Kidney (tissue), 14 donors: Measurements from ENCODE around the gene ESYT2. TPM values are rescaled to one million over a fixed set of nuclear protein-coding genes. Genes with fewer than 3 reads are reported as not detected.

Experiments
- DNase-seq, 5 donors: peaks; one replicate each; pipeline ENCODE4 v3.0.0-alpha.2; 2013 to 2020
- FAIRE-seq: peaks from 2 replicates; lab custom pipeline; 2012; peaks lifted over from hg19 to GRCh38; lab: Jason Lieb, UNC
- H3K27ac ChIP-seq, 2 donors: one replicate each; pipeline ENCODE4 v1.7.0; 2013; ENCODE audit warnings: low read depth in 2 of 2, low read length in 2 of 2, inconsistent platforms in 1 of 2
- H3K27me3 ChIP-seq: one replicate; pipeline ENCODE4 v1.7.1; 2013; ENCODE audit warnings: low read length, inconsistent platforms; ENCODE audit not compliant: control insufficient read depth, insufficient read depth
- H3K36me3 ChIP-seq, 3 donors: one replicate each; pipeline versions ENCODE4 v1.7.0 to v1.7.1; 2013; ENCODE audit warnings: low read length in 3 of 3, control low read depth in 1 of 3, inconsistent platforms in 1 of 3; ENCODE audit not compliant: insufficient read depth in 3 of 3, control insufficient read depth in 2 of 3
- H3K4me1 ChIP-seq, 3 donors: one replicate each; pipeline versions ENCODE4 v1.7.0 to v1.7.1; 2013; ENCODE audit warnings: low read length in 3 of 3, inconsistent platforms in 1 of 3, low read depth in 1 of 3; ENCODE audit not compliant: control insufficient read depth in 2 of 3, insufficient read depth in 2 of 3
- H3K4me3 ChIP-seq, 3 donors: one replicate each; pipeline versions ENCODE4 v1.7.0 to v1.8.1; 2013; ENCODE audit warnings: low read length in 3 of 3, control low read depth in 1 of 3, inconsistent platforms in 1 of 3
- H3K9ac ChIP-seq, 3 donors: one replicate each; pipeline versions ENCODE4 v1.7.0 to v1.7.1; 2013; ENCODE audit warnings: low read length in 3 of 3, control low read depth in 1 of 3, inconsistent platforms in 1 of 3
- H3K9me3 ChIP-seq, 3 donors: one replicate each; pipeline versions ENCODE4 v1.7.0 to v1.7.1; 2013; ENCODE audit warnings: low read length in 3 of 3, control low read depth in 1 of 3, inconsistent platforms in 1 of 3; ENCODE audit not compliant: control insufficient read depth in 2 of 3, insufficient read depth in 1 of 3
- intact Hi-C: fragments of 100-400 bp; cut with DNase I; formaldehyde crosslinking; loops from one replicate; pipeline ENCODE4 v1.11.1; 2022
- polyA plus RNA-seq: library from polyadenylated mRNA; stranded (reverse); fragments of 350-450 nt; fragmentation: Illumina TruSeq; extraction: RNeasy Lipid Tissue Mini Kit (QIAGEN cat#74804); gene quantifications from one replicate; pipeline ENCODE4 v1.2.3, GENCODE V29; 2014; ENCODE audit warnings: low read depth, low replicate concordance; ENCODE audit not compliant: insufficient read depth
- total RNA-seq: library from RNA; stranded (reverse); fragmentation: NEBNext Ultra II Directional; extraction: Animal tissue kit (Norgen Biotek cat#: 25700); gene quantifications from one replicate; pipeline ENCODE4 v1.2.1, GENCODE V29; 2021
- TF ChIP-seq, protein P1 (sequence below): IDR thresholded peaks from 3 replicates; pipeline ENCODE4 v1.5.1; 2012; ENCODE audit warnings: mild to moderate bottlenecking, moderate library complexity, borderline replicate concordance; ENCODE audit not compliant: insufficient read depth; ENCODE audit errors: extremely low read depth
- donor health status: control.
- donor health status: control.
- donor health status: control.
- donor health status: control.
- donor health status: control.
- donor health status: DM: yes; HTN: yes; CAD: no.
- donor health status: Normal renal cell carcinoma (clear cell type).

Gene ESYT2
- total and polyA plus RNA-seq, 2 donors from 2014 or later = 19.4 to 95.8 TPM

DNA sequence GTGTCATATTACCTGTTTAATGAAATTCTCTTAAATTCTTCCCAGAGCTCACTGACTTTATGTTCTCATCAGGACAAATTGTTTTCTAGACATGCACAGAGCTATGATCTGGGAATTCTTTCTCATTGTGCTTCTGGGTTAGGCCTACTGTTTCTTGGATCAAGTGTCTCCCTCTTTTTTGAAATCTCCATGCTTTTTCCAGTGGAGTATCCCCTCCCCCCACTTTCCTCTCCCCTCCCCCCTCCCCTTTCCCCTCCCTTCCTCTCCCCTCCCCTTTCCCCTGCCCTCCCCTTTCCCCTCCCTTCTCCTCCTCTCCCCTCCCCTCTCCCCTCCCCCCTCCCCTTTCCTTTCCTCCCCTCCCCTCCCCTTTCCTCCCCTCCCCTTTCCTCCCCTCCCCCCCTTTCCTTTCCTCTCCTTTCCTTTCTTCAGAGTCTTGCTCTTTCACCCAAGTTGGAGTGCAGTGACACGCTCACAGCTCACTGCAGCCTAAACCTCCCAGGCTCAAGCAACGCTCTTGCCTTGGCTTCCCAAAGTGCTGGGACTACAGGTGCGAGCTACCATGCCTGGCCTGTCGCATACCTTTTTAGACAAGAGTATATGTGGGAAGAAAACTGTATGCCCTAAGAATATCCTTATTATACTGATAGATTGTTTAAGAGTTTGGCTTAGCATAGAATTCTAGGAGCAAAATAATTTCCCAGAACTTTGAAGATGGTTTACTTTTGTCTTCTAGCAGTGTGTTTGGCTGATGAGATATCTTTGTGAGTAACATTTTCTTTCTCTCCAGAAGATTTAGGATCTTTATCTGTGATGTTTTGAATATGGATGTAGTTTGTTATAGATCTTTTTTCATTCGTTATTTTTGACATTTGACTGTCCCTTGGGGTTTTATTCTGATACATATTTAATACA lies 29.5 kb upstream of the ESYT2 start:
- Histone ChIP-seq H3K36me3 (no peaks in the 10 kb centered on the region), H3K4me3 (peak overlapping the region in 1 of 3 donors; percentile 29), H3K27ac (peak overlapping the region in 1 of 2 donors; percentile 32), H3K9ac (peak overlapping the region in 1 of 3 donors; percentile 51), H3K27me3 (no peaks in the 10 kb centered on the region), H3K9me3 (no peaks in the 10 kb centered on the region), H3K4me1 (peaks cover 0 to 12% (median 7%) of the 10 kb centered on the region in 3 donors)
- FAIRE-seq (no peak), DNase-seq (peak in 3 of 5 donors; percentile 12 to 39 (median 26))
- intact Hi-C loops = no loop called here
- TF ChIP-seq, protein P1, sequence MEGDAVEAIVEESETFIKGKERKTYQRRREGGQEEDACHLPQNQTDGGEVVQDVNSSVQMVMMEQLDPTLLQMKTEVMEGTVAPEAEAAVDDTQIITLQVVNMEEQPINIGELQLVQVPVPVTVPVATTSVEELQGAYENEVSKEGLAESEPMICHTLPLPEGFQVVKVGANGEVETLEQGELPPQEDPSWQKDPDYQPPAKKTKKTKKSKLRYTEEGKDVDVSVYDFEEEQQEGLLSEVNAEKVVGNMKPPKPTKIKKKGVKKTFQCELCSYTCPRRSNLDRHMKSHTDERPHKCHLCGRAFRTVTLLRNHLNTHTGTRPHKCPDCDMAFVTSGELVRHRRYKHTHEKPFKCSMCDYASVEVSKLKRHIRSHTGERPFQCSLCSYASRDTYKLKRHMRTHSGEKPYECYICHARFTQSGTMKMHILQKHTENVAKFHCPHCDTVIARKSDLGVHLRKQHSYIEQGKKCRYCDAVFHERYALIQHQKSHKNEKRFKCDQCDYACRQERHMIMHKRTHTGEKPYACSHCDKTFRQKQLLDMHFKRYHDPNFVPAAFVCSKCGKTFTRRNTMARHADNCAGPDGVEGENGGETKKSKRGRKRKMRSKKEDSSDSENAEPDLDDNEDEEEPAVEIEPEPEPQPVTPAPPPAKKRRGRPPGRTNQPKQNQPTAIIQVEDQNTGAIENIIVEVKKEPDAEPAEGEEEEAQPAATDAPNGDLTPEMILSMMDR = no peak

DNA sequence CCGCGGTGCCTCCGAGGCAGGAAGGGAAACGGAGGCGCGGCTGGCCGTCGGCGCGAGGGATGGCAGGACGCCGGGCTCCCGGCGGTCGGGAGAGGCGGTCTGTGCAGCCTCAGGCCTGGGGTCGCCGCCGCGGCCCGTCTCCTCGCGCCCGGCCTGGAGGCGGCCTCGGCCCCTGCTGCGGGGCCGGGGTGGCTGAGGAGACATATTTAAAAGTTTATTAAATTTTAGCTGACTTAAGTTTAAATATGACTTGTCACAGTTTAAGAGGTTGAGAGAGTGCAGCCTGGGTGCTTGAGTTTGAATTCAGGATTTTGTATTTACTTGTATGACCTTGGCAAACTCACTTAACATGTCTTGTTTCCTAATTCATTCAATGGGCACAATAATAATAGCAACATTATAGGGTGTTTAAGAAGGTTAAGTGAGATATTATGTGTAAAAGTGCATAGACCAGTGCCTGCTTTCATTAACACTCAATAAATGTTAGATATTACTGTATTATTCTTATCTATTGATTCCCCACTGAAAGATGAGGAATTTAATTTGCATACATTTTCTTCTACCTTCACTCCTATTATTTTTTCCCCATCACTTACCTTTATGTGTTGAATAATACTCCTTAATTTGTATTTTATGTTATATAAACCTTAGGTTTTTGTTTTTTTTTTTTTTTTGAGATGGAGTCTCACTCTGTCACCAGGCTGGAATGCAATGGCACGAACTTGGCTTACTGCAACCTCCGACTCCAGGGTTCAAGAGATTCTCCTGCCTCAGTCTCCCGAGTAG lies 27.8 kb upstream of the ESYT2 start:
- peak overlapping the region; percentile 40 to 81 (median 57) for H3K9ac ChIP-seq
- H3K27ac ChIP-seq = peak overlapping the region; percentile 18 to 85
- peaks cover 0 to 12% (median 7%) of the 10 kb centered on the region in 3 donors for H3K4me1 ChIP-seq
- peak overlapping the region; percentile 66 to 88 (median 83) for H3K4me3 ChIP-seq
- H3K27me3 ChIP-seq = no peaks in the 10 kb centered on the region
- no peaks in the 10 kb centered on the region for H3K36me3 ChIP-seq
- FAIRE-seq (no peak), DNase-seq (peak in 1 of 5 donors; percentile 44)
- TF ChIP-seq, protein P1 = no peak
- intact Hi-C loops = no loop called here
- no peaks in the 10 kb centered on the region for H3K9me3 ChIP-seq

DNA sequence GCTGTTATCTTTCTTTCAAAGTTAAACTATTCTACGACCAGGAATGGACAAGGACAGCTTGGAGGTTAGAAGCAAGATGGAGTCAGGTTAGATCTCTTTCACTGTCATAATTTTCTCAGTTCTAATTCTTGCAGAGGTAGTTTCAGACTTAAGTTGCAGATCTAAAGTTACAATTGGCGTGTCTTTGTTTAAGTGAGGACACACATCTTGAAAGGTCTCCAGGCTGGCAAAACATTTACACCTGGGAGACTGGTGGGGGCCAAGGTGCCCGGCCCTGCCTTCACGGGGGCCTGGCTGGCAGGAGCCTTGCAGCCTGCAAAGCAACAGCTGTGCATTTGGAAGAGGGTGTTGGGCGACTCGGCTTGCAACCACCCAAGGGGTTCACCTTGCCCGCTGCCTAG lies 25.4 kb upstream of the ESYT2 start:
- Histone ChIP-seq H3K9me3 (no peaks in the 10 kb centered on the region), H3K27ac (no peak overlapping the region), H3K27me3 (no peaks in the 10 kb centered on the region), H3K9ac (no peak overlapping the region), H3K4me3 (no peak overlapping the region), H3K4me1 (peaks cover 0 to 12% (median 7%) of the 10 kb centered on the region in 3 donors), H3K36me3 (no peaks in the 10 kb centered on the region)
- intact Hi-C loops = no loop called here
- no peak for FAIRE-seq
- DNase-seq = no peak
- TF ChIP-seq, protein P1 = no peak
